GM12878 (cell line): ENCODE measurements around the gene MRPL18. TPM values are rescaled to one million over a fixed set of nuclear protein-coding genes. Genes with fewer than 3 reads are reported as not detected.

Experiments used
- ATAC-seq: fragments of 200-7000 bp; cut with Tn5 transposase; 3 replicates; pipeline ENCODE4 v1.9.1; 2020; ENCODE audit warnings: mild to moderate bottlenecking, moderate library complexity
- BruUV-seq: library from RNA; stranded (reverse); fragments of 400-500 nt; replicated peaks from 2 replicates; lab custom pipeline; 2021; lab: Mats Ljungman, UMichigan
- CTCF ChIA-PET: fragments of 300-600 bp; sonication (Branson Sonifier 250); formaldehyde crosslinking; extraction: SDS; loops from one replicate; lab custom pipeline; 2021; ENCODE audit warnings: inconsistent platforms; lab: Yijun Ruan, JAX
- POLR2A ChIA-PET: fragments of 350-600 bp; formaldehyde crosslinking; extraction: SDS; loops from one replicate; lab custom pipeline; 2021; ENCODE audit warnings: inconsistent platforms; lab: Charles Lee
- RAD21 ChIA-PET: fragments of 300-600 bp; sonication (Branson Sonifier 250); formaldehyde crosslinking; loops from one replicate; lab custom pipeline; 2023; ENCODE audit warnings: antibody characterized with exemption; ENCODE audit not compliant: unreplicated experiment; lab: Charles Lee
- SMC1A ChIA-PET: fragments of 300-600 bp; sonication (Branson Sonifier 250); formaldehyde crosslinking; loops from one replicate; lab custom pipeline; 2023; ENCODE audit not compliant: unreplicated experiment, uncharacterized antibody; lab: Charles Lee
- DNase-seq: peaks from one replicate; pipeline ENCODE4 v3.0.0-alpha.2; 2011; ENCODE audit warnings: low read depth, low spot score
- FAIRE-seq: peaks from 3 replicates; lab custom pipeline; 2011; peaks lifted over from hg19 to GRCh38; lab: Jason Lieb, UNC
- H2AFZ ChIP-seq: 2 replicates; pipeline ENCODE4 v1.6.0; 2011; ENCODE audit warnings: low read depth, low read length, control low read depth; ENCODE audit not compliant: control insufficient read depth
- H3K27ac ChIP-seq: 2 replicates; pipeline ENCODE4 v1.5.1; 2011; ENCODE audit warnings: control low read depth; ENCODE audit not compliant: control insufficient read depth, insufficient read depth
- H3K27me3 ChIP-seq, 2 experiments: replicated peaks in 1 of 2; 2 replicates each; pipeline versions ENCODE4 v1.6.0 to v1.6.1; 2011; ENCODE audit warnings: low read length in 1 of 2; ENCODE audit not compliant: control insufficient read depth in 2 of 2, insufficient read depth in 2 of 2
- H3K36me3 ChIP-seq, 2 experiments: 2 replicates each; pipeline ENCODE4 v1.5.1; 2011; ENCODE audit warnings: low read length in 1 of 2; ENCODE audit not compliant: control insufficient read depth in 2 of 2, insufficient read depth in 2 of 2
- H3K4me1 ChIP-seq: 2 replicates; pipeline ENCODE4 v1.6.1; 2011; ENCODE audit warnings: mild to moderate bottlenecking, low read length, moderate library complexity, mixed read lengths; ENCODE audit not compliant: control insufficient read depth, insufficient read depth
- H3K4me2 ChIP-seq: 2 replicates; pipeline ENCODE4 v1.6.0; 2011; ENCODE audit warnings: control low read depth; ENCODE audit not compliant: control insufficient read depth, insufficient read depth
- H3K4me3 ChIP-seq: fragments of 200-600 bp; sonication (generic); 2 replicates; pipeline ENCODE4 v1.5.1; 2016
- H3K79me2 ChIP-seq: 2 replicates; pipeline ENCODE4 v1.6.0; 2011; ENCODE audit warnings: low read length; ENCODE audit not compliant: control insufficient read depth, insufficient read depth
- H3K9ac ChIP-seq: 2 replicates; pipeline ENCODE4 v1.8.0; 2011; ENCODE audit warnings: low read length, control low read depth, mixed read lengths; ENCODE audit not compliant: control insufficient read depth, insufficient read depth
- H3K9me3 ChIP-seq: replicated peaks from 3 replicates; pipeline ENCODE4 v1.5.1; 2011; ENCODE audit warnings: mild to moderate bottlenecking, low read length; ENCODE audit not compliant: control insufficient read depth, insufficient read depth
- H4K20me1 ChIP-seq: 2 replicates; pipeline ENCODE4 v1.6.0; 2011; ENCODE audit not compliant: control insufficient read depth, insufficient read depth
- CBX5 ChIP-seq: sonication (generic); IDR thresholded peaks from 2 replicates; pipeline ENCODE4 v1.6.1; 2016; ENCODE audit warnings: low read depth, moderate library complexity, mild to moderate bottlenecking, inconsistent platforms
- CHD4 ChIP-seq: fragments of 200-600 bp; sonication (generic); IDR thresholded peaks from 2 replicates; pipeline ENCODE4 v1.6.1; 2016; ENCODE audit warnings: mild to moderate bottlenecking
- GABPA ChIP-seq: IDR thresholded peaks from 2 replicates; pipeline ENCODE4 v1.6.1; 2014; ENCODE audit warnings: antibody characterized with exemption, low read depth, mild to moderate bottlenecking, inconsistent platforms
- MXI1 ChIP-seq: fragments of 150-350 bp; IDR thresholded peaks from 2 replicates; pipeline ENCODE4 v1.6.1; 2011; ENCODE audit warnings: low read depth, mild to moderate bottlenecking, inconsistent platforms, low read length, improper control_type of control experiment
- NR2C1 ChIP-seq: fragments of 450-650 bp; IDR thresholded peaks from 2 replicates; pipeline ENCODE4 v1.6.1; 2017; ENCODE audit warnings: antibody characterized with exemption, mild to moderate bottlenecking, moderate library complexity
- PML ChIP-seq: IDR thresholded peaks from 2 replicates; pipeline ENCODE4 v1.6.1; 2012; ENCODE audit warnings: low read length, inconsistent platforms
- POLR2AphosphoS2 ChIP-seq: IDR thresholded peaks from 2 replicates; pipeline ENCODE4 v1.6.1; 2011; ENCODE audit warnings: low read depth, mild to moderate bottlenecking, low read length, improper control_type of control experiment, moderate library complexity
- RUNX3 ChIP-seq: IDR thresholded peaks from 2 replicates; pipeline ENCODE4 v1.6.1; 2012; ENCODE audit warnings: low read length, inconsistent platforms
- SMC3 ChIP-seq: IDR thresholded peaks from 2 replicates; pipeline ENCODE4 v1.6.1; 2011; ENCODE audit warnings: low read length, improper control_type of control experiment, borderline replicate concordance
- TAF1 ChIP-seq: IDR thresholded peaks from 2 replicates; pipeline ENCODE4 v1.6.1; 2011; ENCODE audit warnings: mild to moderate bottlenecking, low read depth, low read length, borderline replicate concordance
- TARDBP ChIP-seq: IDR thresholded peaks from 2 replicates; pipeline ENCODE4 v1.6.1; 2016; ENCODE audit warnings: borderline replicate concordance
- YBX1 ChIP-seq: fragments of 450-650 bp; IDR thresholded peaks from 2 replicates; pipeline ENCODE4 v1.6.1; 2016; ENCODE audit warnings: antibody characterized with exemption
- ZBTB40 ChIP-seq: fragments of 450-650 bp; IDR thresholded peaks from 2 replicates; pipeline ENCODE4 v1.6.1; 2016; ENCODE audit warnings: mild to moderate bottlenecking, moderate library complexity, borderline replicate concordance
- WGBS: methylation state at CpG from one replicate; pipeline ENCODE4 v1.1.6; 2016; ENCODE audit warnings: low lambda C conversion rate; ENCODE audit not compliant: insufficient replicate concordance, insufficient coverage; ENCODE audit errors: missing lambda C conversion rate; 5-methylcytosine and 5-hydroxymethylcytosine counted together
- in situ Hi-C: fragments of 300-500 bp; cut with MboI; formaldehyde crosslinking; loops from 9 replicates; pipeline ENCODE4 v1.14.3; 2018; ENCODE audit warnings: mixed read lengths
- intact Hi-C: fragments of 100-400 bp; cut with micrococcal nuclease; formaldehyde crosslinking; loops from one replicate; pipeline ENCODE4 v1.14.2; 2022; ENCODE audit not compliant: unreplicated experiment
- polyA plus RNA-seq, 11 experiments: library from polyadenylated mRNA; depleted of rRNA in 4 of 11; unstranded in 6 of 11; stranded (reverse) in 5 of 11; fragments of >200 nt; fragmentation: Nextera tagmentation in 4 of 11; fragmentation: Illumina TruSeq in 1 of 11; extraction: Ambion mirVana in 4 of 11; extraction: Trizol in 1 of 11; gene quantifications; 1 replicate in 1 of 11; 2 replicates in 10 of 11; pipeline versions ENCODE4 v1.2.1 to v1.2.3, GENCODE V29; 2011 to 2016; ENCODE audit warnings: inconsistent platforms in 2 of 11, missing spikeins in 2 of 11, low read depth in 1 of 11
- total RNA-seq, 4 experiments: library from RNA; depleted of rRNA in 3 of 4; stranded (reverse); fragments of >200 nt in 3 of 4; fragmentation: Illumina TruSeq in 1 of 4; extraction: Trizol in 1 of 4; gene quantifications; 2 replicates each; pipeline versions ENCODE4 v1.2.1 to v1.2.3, GENCODE V29; 2013 to 2021
- TF ChIP-seq, protein P1 (sequence below): IDR thresholded peaks from 2 replicates; pipeline ENCODE4 v1.6.1; 2012; ENCODE audit warnings: low read length, inconsistent platforms

The MRPL18 gene
- total and polyA plus RNA-seq, 10 of the 15 experiments (the other 5 are each of a cell fraction or from before 2014, with no cell fraction given), result 68.5 to 203 (median 116) TPM

DNA sequence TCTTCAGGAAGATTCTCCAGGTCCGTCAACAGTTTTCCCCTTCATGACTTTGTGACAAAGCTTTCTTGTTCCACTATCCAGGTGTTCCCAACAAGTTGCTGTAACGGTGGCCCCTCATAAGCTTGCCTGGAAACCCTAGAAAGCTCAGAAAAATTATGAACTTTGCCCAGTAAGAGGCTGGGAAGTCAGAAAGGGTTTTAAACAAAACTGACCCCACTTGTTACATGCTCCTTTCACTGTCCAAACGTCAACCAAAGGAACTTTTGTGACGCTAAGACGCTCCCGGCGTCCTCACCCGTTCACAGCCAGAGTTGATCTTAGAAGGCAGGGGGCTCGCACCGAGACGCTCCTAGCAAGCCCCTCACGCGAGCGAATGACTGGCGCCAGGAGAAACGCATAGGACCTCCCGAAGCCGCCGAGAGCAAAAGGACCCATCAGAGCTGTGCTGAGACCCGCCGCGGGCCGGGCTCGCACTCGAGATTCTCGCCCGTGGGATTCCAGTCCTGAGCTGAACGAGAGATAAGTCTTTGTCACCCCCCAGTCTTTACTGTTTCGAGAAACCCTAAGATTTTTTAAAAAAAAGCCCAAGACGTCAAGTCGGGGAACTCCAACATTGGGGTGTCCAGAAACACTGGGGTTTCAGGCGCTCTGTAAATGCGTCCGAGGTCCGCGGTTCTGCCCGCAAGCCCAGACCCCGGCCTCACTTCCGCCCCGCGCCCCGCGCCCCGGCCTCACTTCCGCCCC is 29.0 kb upstream of the MRPL18 start:
- BruUV-seq, result TSS peak; percentile 91
- FAIRE-seq, result no peak
- peak overlapping the region; percentile 81 for H3K9ac ChIP-seq
- no peak for ATAC-seq
- no peak for TF ChIP-seq SMC3
- TF ChIP-seq POLR2AphosphoS2, result no peak
- no peak for TF ChIP-seq CHD4
- 0 out of 2 replicates have a peak, but pooled peaks have one; percentile 9 for TF ChIP-seq NR2C1
- TF ChIP-seq TAF1, result 0 out of 2 replicates have a peak, but pooled peaks have one; percentile 6
- TF ChIP-seq PML, result peak; percentile 50; the same call in 1 of the 2 replicates
- TF ChIP-seq, protein P1, sequence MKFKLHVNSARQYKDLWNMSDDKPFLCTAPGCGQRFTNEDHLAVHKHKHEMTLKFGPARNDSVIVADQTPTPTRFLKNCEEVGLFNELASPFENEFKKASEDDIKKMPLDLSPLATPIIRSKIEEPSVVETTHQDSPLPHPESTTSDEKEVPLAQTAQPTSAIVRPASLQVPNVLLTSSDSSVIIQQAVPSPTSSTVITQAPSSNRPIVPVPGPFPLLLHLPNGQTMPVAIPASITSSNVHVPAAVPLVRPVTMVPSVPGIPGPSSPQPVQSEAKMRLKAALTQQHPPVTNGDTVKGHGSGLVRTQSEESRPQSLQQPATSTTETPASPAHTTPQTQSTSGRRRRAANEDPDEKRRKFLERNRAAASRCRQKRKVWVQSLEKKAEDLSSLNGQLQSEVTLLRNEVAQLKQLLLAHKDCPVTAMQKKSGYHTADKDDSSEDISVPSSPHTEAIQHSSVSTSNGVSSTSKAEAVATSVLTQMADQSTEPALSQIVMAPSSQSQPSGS, result no peak
- TF ChIP-seq TARDBP, result no peak
- TF ChIP-seq CBX5, result no peak
- peak; percentile 45; the same call in 1 of the 2 replicates for TF ChIP-seq MXI1
- TF ChIP-seq YBX1, result no peak
- TF ChIP-seq GABPA, result peak; percentile 57
- 0 out of 2 replicates have a peak, but pooled peaks have one; percentile 9 for TF ChIP-seq RUNX3
- peak; percentile 60; the same call in 1 of the 2 replicates for TF ChIP-seq ZBTB40
- POLR2A ChIA-PET, result interaction anchor here (0.5 to 4.8 kb wide), 14 partner anchors 9 to 1230 kb away, joined by 3 to 50 read pairs (median 4); partner anchors contain the start of genes MRPL18, TCP1 and WTAP
- no peaks in the 10 kb centered on the region for H3K9me3 ChIP-seq
- H2AFZ ChIP-seq, result peak overlapping the region; percentile 72
- SMC1A ChIA-PET, result interaction anchor here (0.7 to 3.6 kb wide), 10 partner anchors 20 to 70 kb away, joined by 3 to 20 read pairs (median 6); partner anchors contain the start of genes MRPL18, TCP1 and WTAP
- intact Hi-C loops (no loop called here), in situ Hi-C loops (no loop called here)
- DNase-seq, result no peak
- H3K4me3 ChIP-seq, result peak overlapping the region; percentile 88
- H3K4me1 ChIP-seq, result peaks cover 5% of the 10 kb centered on the region
- no peaks in the 10 kb centered on the region for H3K27me3 ChIP-seq
- no peaks in the 10 kb centered on the region for H4K20me1 ChIP-seq
- 3% methylated on average over 38 of the region's 45 CpGs for WGBS
- peaks cover 26% of the 10 kb centered on the region for H3K79me2 ChIP-seq
- peak overlapping the region; percentile 56 for H3K4me2 ChIP-seq
- CTCF ChIA-PET, result interaction anchor here (0.9 to 1.9 kb wide), 9 partner anchors 10 to 71 kb away, joined by 3 to 8 read pairs (median 5); partner anchors contain the start of gene WTAP
- peak overlapping the region; percentile 96 for H3K27ac ChIP-seq
- RAD21 ChIA-PET, result interaction anchor here (1.0 to 2.3 kb wide), 5 partner anchors 27 to 34 kb away, joined by 3 to 10 read pairs (median 6); partner anchors contain the start of genes MRPL18, TCP1 and WTAP
- peaks cover 2 to 18% of the 10 kb centered on the region in 2 experiments; a peak in 3 of 4 replicates for H3K36me3 ChIP-seq
